HCT116 (cell line): ENCODE results near the gene WFDC5. TPM values are rescaled to one million over a fixed set of nuclear protein-coding genes. Genes with fewer than 3 reads are reported as not detected.

Experiments
- ATAC-seq: fragments of 200-7000 bp; cut with Tn5 transposase; 2 replicates; pipeline ENCODE4 v1.9.1; 2020; ENCODE audit warnings: mild to moderate bottlenecking, moderate library complexity
- BruUV-seq: library from RNA; stranded (reverse); fragments of 400-500 nt; replicated peaks from 2 replicates; lab custom pipeline; 2021; lab: Mats Ljungman, UMichigan
- CTCF ChIA-PET: fragments of 300-600 bp; sonication (Branson Sonifier 250); formaldehyde crosslinking; loops from one replicate; lab custom pipeline; 2021; ENCODE audit warnings: antibody characterized with exemption; lab: Charles Lee
- POLR2A ChIA-PET: fragments of 300-600, 350-600 bp; sonication (Branson Sonifier 250); formaldehyde crosslinking; loops from one replicate; lab custom pipeline; 2021; ENCODE audit warnings: antibody characterized with exemption; lab: Charles Lee
- RAD21 ChIA-PET, 2 experiments: fragments of 300-600 bp; sonication (Branson Sonifier 250); formaldehyde crosslinking; loops; one replicate each; lab custom pipeline; 2023; ENCODE audit warnings: low total read pairs in 2 of 2; ENCODE audit not compliant: uncharacterized antibody in 2 of 2, unreplicated experiment in 2 of 2, low non-redundant PET in 1 of 2; lab: Charles Lee
- DNase-seq: peaks from one replicate; pipeline ENCODE4 v3.0.0-alpha.2; 2010; ENCODE audit warnings: low read depth, low spot score
- H2AFZ ChIP-seq: fragments of 200-600 bp; shearing (Covaris generic), sonication (generic); 2 replicates; pipeline ENCODE4 v1.6.1; 2017; ENCODE audit warnings: low read depth, mixed run types, mixed read lengths, antibody characterized with exemption, low read length; ENCODE audit not compliant: poor library complexity, severe bottlenecking
- H3K27ac ChIP-seq: 2 replicates; pipeline ENCODE4 v1.5.1; 2012; ENCODE audit warnings: low read depth, low read length
- H3K27me3 ChIP-seq: fragments of 200-600 bp; sonication (generic); 2 replicates; pipeline ENCODE4 v1.6.1; 2016; ENCODE audit warnings: mixed run types, low read length, mixed read lengths; ENCODE audit not compliant: insufficient read depth
- H3K36me3 ChIP-seq, 2 experiments: fragments of 200-500 bp in 1 of 2; fragments of 200-600 bp in 1 of 2; sonication (Bioruptor generic) in 1 of 2; sonication (generic) in 1 of 2; 2 replicates each; pipeline versions ENCODE4 v1.5.1 to v1.6.1; 2014 to 2016; ENCODE audit warnings: low read length in 2 of 2, inconsistent platforms in 1 of 2, mixed read lengths in 1 of 2, mixed run types in 1 of 2; ENCODE audit not compliant: insufficient read depth in 2 of 2, control insufficient read depth in 1 of 2
- H3K4me1 ChIP-seq, 2 experiments: fragments of 200-600 bp in 1 of 2; sonication (generic) in 1 of 2; 2 replicates each; pipeline versions ENCODE4 v1.5.1 to v1.6.1; 2012 to 2017; ENCODE audit warnings: low read length in 2 of 2, inconsistent platforms in 1 of 2, mild to moderate bottlenecking in 1 of 2, mixed read lengths in 1 of 2, mixed run types in 1 of 2, moderate library complexity in 1 of 2; ENCODE audit not compliant: insufficient read depth in 2 of 2, control insufficient read depth in 1 of 2
- H3K4me2 ChIP-seq: fragments of 200-600 bp; sonication (generic); 2 replicates; pipeline ENCODE4 v1.6.1; 2017; ENCODE audit warnings: mixed run types, low read length, mixed read lengths
- H3K4me3 ChIP-seq, 2 experiments: fragments of 200-600 bp in 1 of 2; sonication (generic) in 1 of 2; replicated peaks in 1 of 2; 2 replicates each; pipeline ENCODE4 v1.5.1; 2011 to 2016; ENCODE audit warnings: low read length in 2 of 2, control low read depth in 1 of 2, low read depth in 1 of 2, mild to moderate bottlenecking in 1 of 2, mixed read lengths in 1 of 2, mixed run types in 1 of 2
- H3K79me2 ChIP-seq: fragments of 200-600 bp; sonication (generic); 2 replicates; pipeline ENCODE4 v1.6.1; 2017; ENCODE audit warnings: mild to moderate bottlenecking, mixed run types, low read length, moderate library complexity, mixed read lengths; ENCODE audit not compliant: insufficient read depth
- H3K9ac ChIP-seq: fragments of 200-600 bp; sonication (generic); 2 replicates; pipeline ENCODE4 v1.6.1; 2016; ENCODE audit warnings: low read length, mixed read lengths
- H3K9me2 ChIP-seq: fragments of 200-600 bp; sonication (generic), shearing (Covaris generic); 2 replicates; pipeline ENCODE4 v1.6.1; 2017; ENCODE audit warnings: mixed run types, mild to moderate bottlenecking, moderate library complexity; ENCODE audit not compliant: insufficient read depth
- H3K9me3 ChIP-seq, 2 experiments: fragments of 200-500 bp in 1 of 2; fragments of 200-600 bp in 1 of 2; sonication (Bioruptor generic) in 1 of 2; sonication (generic) in 1 of 2; 2 replicates each; pipeline ENCODE4 v1.6.1; 2014 to 2017; ENCODE audit warnings: low read length in 2 of 2, mixed read lengths in 2 of 2, inconsistent platforms in 1 of 2, low read depth in 1 of 2, mild to moderate bottlenecking in 1 of 2, mixed run types in 1 of 2, moderate library complexity in 1 of 2; ENCODE audit not compliant: control insufficient read depth in 1 of 2, insufficient read depth in 1 of 2
- H4K20me1 ChIP-seq: fragments of 200-600 bp; sonication (generic), shearing (Covaris generic); 2 replicates; pipeline ENCODE4 v1.6.1; 2017; ENCODE audit warnings: mixed run types, mild to moderate bottlenecking, moderate library complexity; ENCODE audit not compliant: insufficient read depth
- ATF3 ChIP-seq: IDR thresholded peaks from 2 replicates; pipeline ENCODE4 v1.6.1; 2012
- CBX3 ChIP-seq: IDR thresholded peaks from 2 replicates; pipeline ENCODE4 v1.6.1; 2012; ENCODE audit warnings: low read depth
- EZH2 ChIP-seq: fragments of 200-600 bp; sonication (generic); IDR thresholded peaks from 2 replicates; pipeline ENCODE4 v1.6.1; 2017; ENCODE audit warnings: antibody characterized with exemption, mixed run types
- EZH2phosphoT487 ChIP-seq: fragments of 200-600 bp; IDR thresholded peaks from 2 replicates; pipeline ENCODE4 v1.6.1; 2018; ENCODE audit warnings: antibody characterized with exemption, borderline replicate concordance
- FOSL1 ChIP-seq: IDR thresholded peaks from 2 replicates; pipeline ENCODE4 v1.6.1; 2012; ENCODE audit warnings: low read depth
- JUND ChIP-seq: IDR thresholded peaks from 2 replicates; pipeline ENCODE4 v1.6.1; 2012
- POLR2AphosphoS5 ChIP-seq: IDR thresholded peaks from 2 replicates; pipeline ENCODE4 v1.6.1; 2011; ENCODE audit warnings: mild to moderate bottlenecking, low read depth, low read length, moderate library complexity
- SIN3A ChIP-seq: IDR thresholded peaks from 2 replicates; pipeline ENCODE4 v1.6.1; 2012; ENCODE audit warnings: low read depth
- SP1 ChIP-seq: IDR thresholded peaks from 2 replicates; pipeline ENCODE4 v1.6.1; 2012; ENCODE audit warnings: low read depth
- TCF7L2 ChIP-seq: IDR thresholded peaks from 2 replicates; pipeline ENCODE4 v1.7.0; 2011; ENCODE audit warnings: borderline replicate concordance, inconsistent platforms; ENCODE audit not compliant: insufficient read depth, insufficient read length; ENCODE audit errors: extremely low read depth
- YY1 ChIP-seq: IDR thresholded peaks from 2 replicates; pipeline ENCODE4 v1.6.1; 2011; ENCODE audit warnings: low read length, low read depth, moderate library complexity, mild to moderate bottlenecking; ENCODE audit not compliant: insufficient replicate concordance; ENCODE audit errors: extremely low read depth
- ZBTB33 ChIP-seq: IDR thresholded peaks from 2 replicates; pipeline ENCODE4 v1.6.1; 2011; ENCODE audit warnings: mild to moderate bottlenecking, low read length, moderate library complexity; ENCODE audit not compliant: insufficient replicate concordance; ENCODE audit errors: extremely low read depth
- intact Hi-C: fragments of 100-400 bp; cut with micrococcal nuclease; formaldehyde crosslinking; loops from 2 replicates; pipeline ENCODE4 v1.10.0; 2022
- total RNA-seq: library from RNA; stranded (reverse); gene quantifications from one replicate; pipeline ENCODE4 v1.2.1, GENCODE V29; 2021; ENCODE audit not compliant: unreplicated experiment
- TF ChIP-seq, protein P1 (sequence below): IDR thresholded peaks from 2 replicates; pipeline ENCODE4 v1.6.1; 2012; ENCODE audit warnings: low read depth
- TF ChIP-seq, protein P2 (sequence below), 3 experiments: fragments of 200-600 bp in 1 of 3; sonication (generic) in 1 of 3; IDR thresholded peaks in 2 of 3; conservative IDR thresholded peaks in 1 of 3; 2 replicates each; pipeline ENCODE4 v1.5.1; 2012 to 2017; ENCODE audit warnings: low read depth in 2 of 3, low read length in 2 of 3, antibody characterized with exemption in 1 of 3, borderline replicate concordance in 1 of 3, control low read depth in 1 of 3, mild to moderate bottlenecking in 1 of 3, mixed read lengths in 1 of 3, mixed run types in 1 of 3, moderate library complexity in 1 of 3; ENCODE audit not compliant: insufficient read depth in 1 of 3
- TF ChIP-seq, protein P3 (sequence below): IDR thresholded peaks from 2 replicates; pipeline ENCODE4 v1.6.1; 2012

The WFDC5 gene
- total RNA-seq, 1 experiment from 2014 or later: not detected

DNA sequence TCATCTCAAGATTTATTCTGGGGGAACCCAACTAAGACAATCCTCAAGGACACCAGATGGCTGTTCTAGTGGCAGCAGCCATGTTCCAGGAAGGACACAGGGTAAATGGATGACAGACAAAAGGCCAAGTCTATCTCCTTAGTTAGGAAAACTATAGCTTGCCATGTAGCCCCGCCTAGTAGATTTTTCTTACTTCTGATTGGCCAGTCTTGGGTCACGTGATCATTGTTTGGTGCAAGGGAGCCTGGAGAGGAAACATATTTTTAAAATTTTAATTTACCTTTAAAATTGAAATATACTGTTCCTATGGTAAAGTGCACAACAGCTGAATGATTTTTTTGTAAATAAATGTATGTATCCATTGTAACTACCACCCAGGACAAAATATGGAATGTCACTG is 9.7 kb downstream of the WFDC5 start (continued):
- TF ChIP-seq, protein P1, sequence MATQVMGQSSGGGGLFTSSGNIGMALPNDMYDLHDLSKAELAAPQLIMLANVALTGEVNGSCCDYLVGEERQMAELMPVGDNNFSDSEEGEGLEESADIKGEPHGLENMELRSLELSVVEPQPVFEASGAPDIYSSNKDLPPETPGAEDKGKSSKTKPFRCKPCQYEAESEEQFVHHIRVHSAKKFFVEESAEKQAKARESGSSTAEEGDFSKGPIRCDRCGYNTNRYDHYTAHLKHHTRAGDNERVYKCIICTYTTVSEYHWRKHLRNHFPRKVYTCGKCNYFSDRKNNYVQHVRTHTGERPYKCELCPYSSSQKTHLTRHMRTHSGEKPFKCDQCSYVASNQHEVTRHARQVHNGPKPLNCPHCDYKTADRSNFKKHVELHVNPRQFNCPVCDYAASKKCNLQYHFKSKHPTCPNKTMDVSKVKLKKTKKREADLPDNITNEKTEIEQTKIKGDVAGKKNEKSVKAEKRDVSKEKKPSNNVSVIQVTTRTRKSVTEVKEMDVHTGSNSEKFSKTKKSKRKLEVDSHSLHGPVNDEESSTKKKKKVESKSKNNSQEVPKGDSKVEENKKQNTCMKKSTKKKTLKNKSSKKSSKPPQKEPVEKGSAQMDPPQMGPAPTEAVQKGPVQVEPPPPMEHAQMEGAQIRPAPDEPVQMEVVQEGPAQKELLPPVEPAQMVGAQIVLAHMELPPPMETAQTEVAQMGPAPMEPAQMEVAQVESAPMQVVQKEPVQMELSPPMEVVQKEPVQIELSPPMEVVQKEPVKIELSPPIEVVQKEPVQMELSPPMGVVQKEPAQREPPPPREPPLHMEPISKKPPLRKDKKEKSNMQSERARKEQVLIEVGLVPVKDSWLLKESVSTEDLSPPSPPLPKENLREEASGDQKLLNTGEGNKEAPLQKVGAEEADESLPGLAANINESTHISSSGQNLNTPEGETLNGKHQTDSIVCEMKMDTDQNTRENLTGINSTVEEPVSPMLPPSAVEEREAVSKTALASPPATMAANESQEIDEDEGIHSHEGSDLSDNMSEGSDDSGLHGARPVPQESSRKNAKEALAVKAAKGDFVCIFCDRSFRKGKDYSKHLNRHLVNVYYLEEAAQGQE: no peak

GRCh38 chr20:45104786-45105185 is 10.2 kb downstream of the WFDC5 start:
- intact Hi-C loops: no loop called here
- H3K27me3 ChIP-seq: no peaks in the 10 kb centered on the region; the same call in 1 of the 2 replicates
- no TSS peak for BruUV-seq
- H3K9me2 ChIP-seq: no peaks in the 10 kb centered on the region
- no peaks in the 10 kb centered on the region for H3K36me3 ChIP-seq
- TF ChIP-seq EZH2phosphoT487 (no peak), FOSL1 (no peak), CBX3 (no peak), JUND (no peak), ZBTB33 (no peak), TCF7L2 (no peak), SIN3A (no peak), YY1 (no peak), ATF3 (no peak), EZH2 (no peak), SP1 (no peak), POLR2AphosphoS5 (no peak)
- TF ChIP-seq, protein P2, sequence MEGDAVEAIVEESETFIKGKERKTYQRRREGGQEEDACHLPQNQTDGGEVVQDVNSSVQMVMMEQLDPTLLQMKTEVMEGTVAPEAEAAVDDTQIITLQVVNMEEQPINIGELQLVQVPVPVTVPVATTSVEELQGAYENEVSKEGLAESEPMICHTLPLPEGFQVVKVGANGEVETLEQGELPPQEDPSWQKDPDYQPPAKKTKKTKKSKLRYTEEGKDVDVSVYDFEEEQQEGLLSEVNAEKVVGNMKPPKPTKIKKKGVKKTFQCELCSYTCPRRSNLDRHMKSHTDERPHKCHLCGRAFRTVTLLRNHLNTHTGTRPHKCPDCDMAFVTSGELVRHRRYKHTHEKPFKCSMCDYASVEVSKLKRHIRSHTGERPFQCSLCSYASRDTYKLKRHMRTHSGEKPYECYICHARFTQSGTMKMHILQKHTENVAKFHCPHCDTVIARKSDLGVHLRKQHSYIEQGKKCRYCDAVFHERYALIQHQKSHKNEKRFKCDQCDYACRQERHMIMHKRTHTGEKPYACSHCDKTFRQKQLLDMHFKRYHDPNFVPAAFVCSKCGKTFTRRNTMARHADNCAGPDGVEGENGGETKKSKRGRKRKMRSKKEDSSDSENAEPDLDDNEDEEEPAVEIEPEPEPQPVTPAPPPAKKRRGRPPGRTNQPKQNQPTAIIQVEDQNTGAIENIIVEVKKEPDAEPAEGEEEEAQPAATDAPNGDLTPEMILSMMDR (IDR thresholded peaks at IDR 0.05 in 2 of 3, conservative IDR thresholded peaks at IDR 0.05 in 1 of 3; ENCODE audit: borderline replicate concordance in 1 of 3, insufficient read depth in 1 of 3, low read depth in 2 of 3, low read length in 2 of 3): no peak
- TF ChIP-seq, protein P3, sequence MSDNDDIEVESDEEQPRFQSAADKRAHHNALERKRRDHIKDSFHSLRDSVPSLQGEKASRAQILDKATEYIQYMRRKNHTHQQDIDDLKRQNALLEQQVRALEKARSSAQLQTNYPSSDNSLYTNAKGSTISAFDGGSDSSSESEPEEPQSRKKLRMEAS: no peak
- TF ChIP-seq, all 23 proteins: peak for 0
- H3K4me2 ChIP-seq: no peak overlapping the region
- no peaks in the 10 kb centered on the region for H4K20me1 ChIP-seq
- ATAC-seq (no peak), DNase-seq (no peak)
- no peak overlapping the region for H3K9ac ChIP-seq
- POLR2A ChIA-PET: no interaction called here
- no peak overlapping the region for H3K27ac ChIP-seq
- RAD21 ChIA-PET: no interaction called here
- H3K4me1 ChIP-seq: no peaks in the 10 kb centered on the region
- CTCF ChIA-PET: interaction anchor here (1.0 to 1.1 kb wide), 2 partner anchors 8 to 9 kb away, joined by 3 read pairs; no protein-coding TSS in a partner anchor
- H2AFZ ChIP-seq: no peak overlapping the region
- H3K4me3 ChIP-seq: no peak overlapping the region
- no peaks in the 10 kb centered on the region for H3K79me2 ChIP-seq
- no peaks in the 10 kb centered on the region for H3K9me3 ChIP-seq
